Measurements from ENCODE around the gene HIVEP1. TPM values are rescaled to one million over a fixed set of nuclear protein-coding genes. Genes with fewer than 3 reads are reported as not detected.
A peak's percentile ranks its signal among the peaks of the same experiment; 100 is the strongest.
"Not testable (repeated sequence)": the region's sequence is repeated elsewhere in the genome, so short reads cannot be mapped to it uniquely, and the experiment has no call there.

Gene HIVEP1
- total RNA-seq, 1 donor from 2014 or later: 22.8 TPM

GRCh38 chr6:12105271-12105670 is 93.2 kb downstream of the HIVEP1 start:
- DNase-seq (no peak), ATAC-seq (no peak)
- H3K9me3 ChIP-seq: no peaks in the 10 kb centered on the region
- no peaks in the 10 kb centered on the region for H3K27me3 ChIP-seq (ENCODE audit: low read depth)
- H3K4me3 ChIP-seq: no peak overlapping the region
- peaks cover 6% of the 10 kb centered on the region for H3K36me3 ChIP-seq
- no peak overlapping the region for H3K27ac ChIP-seq
- H3K4me1 ChIP-seq: no peaks in the 10 kb centered on the region
- no peak for TF ChIP-seq CTCF (IDR thresholded peaks at IDR 0.05)
- intact Hi-C loops (cut with DNase I): no loop called here

GRCh38 chr6:12108376-12108775 is 96.3 kb downstream of the HIVEP1 start:
- DNase-seq; ATAC-seq; H3K9me3 ChIP-seq; H3K27ac ChIP-seq; H3K27me3 ChIP-seq (ENCODE audit: low read depth); intact Hi-C loops (cut with DNase I); H3K4me1 ChIP-seq; H3K4me3 ChIP-seq: not testable (repeated sequence)
- peaks cover 11% of the 10 kb centered on the region for H3K36me3 ChIP-seq

- TF ChIP-seq CTCF (IDR thresholded peaks at IDR 0.05): no peak
- H3K27ac ChIP-seq: no peak overlapping the region
- intact Hi-C loops (cut with DNase I): no loop called here
- no peak overlapping the region for H3K4me3 ChIP-seq
- peaks cover 4% of the 10 kb centered on the region for H3K4me1 ChIP-seq
- peak; percentile 24 to 30 for ATAC-seq
- H3K9me3 ChIP-seq: no peaks in the 10 kb centered on the region
- no peak for DNase-seq
- no peaks in the 10 kb centered on the region for H3K27me3 ChIP-seq (ENCODE audit: low read depth)
- peaks cover 11% of the 10 kb centered on the region for H3K36me3 ChIP-seq
Measured at GRCh38 chr6:12110523-12111362, 98.6 kb downstream of the HIVEP1 start.

DNA sequence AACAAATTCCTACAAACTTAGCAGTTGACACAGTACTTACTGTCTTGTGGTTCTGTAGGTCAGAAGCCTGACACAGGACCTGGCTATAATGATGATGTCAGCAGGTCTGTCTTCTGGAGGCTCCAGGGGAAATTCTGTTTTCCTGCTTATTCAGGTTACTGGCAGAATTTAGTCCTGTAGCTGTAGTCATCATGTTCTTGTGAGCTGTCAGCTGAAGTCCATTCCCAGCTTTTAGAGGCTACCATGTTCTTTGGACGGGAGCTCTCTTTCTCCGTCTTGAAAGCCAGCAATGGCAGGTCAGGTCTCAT is 99.2 kb downstream of the HIVEP1 start:
- ATAC-seq (no peak), DNase-seq (no peak)
- peaks cover 11% of the 10 kb centered on the region for H3K36me3 ChIP-seq
- TF ChIP-seq CTCF (IDR thresholded peaks at IDR 0.05): no peak
- H3K27me3 ChIP-seq (ENCODE audit: low read depth): no peaks in the 10 kb centered on the region
- H3K4me1 ChIP-seq: peaks cover 4% of the 10 kb centered on the region
- no peak overlapping the region for H3K27ac ChIP-seq
- intact Hi-C loops (cut with DNase I): no loop called here
- no peaks in the 10 kb centered on the region for H3K9me3 ChIP-seq
- no peak overlapping the region for H3K4me3 ChIP-seq

- Histone ChIP-seq H3K27me3 (ENCODE audit: low read depth) (no peaks in the 10 kb centered on the region), H3K36me3 (peaks cover 11% of the 10 kb centered on the region), H3K9me3 (peaks cover 5% of the 10 kb centered on the region), H3K27ac (no peak overlapping the region), H3K4me3 (no peak overlapping the region), H3K4me1 (peaks cover 4% of the 10 kb centered on the region)
- TF ChIP-seq CTCF (IDR thresholded peaks at IDR 0.05): no peak
- ATAC-seq: peak in 1 of 2 donors; percentile 28
- no peak for DNase-seq
- intact Hi-C loops (cut with DNase I): no loop called here
Measured at GRCh38 chr6:12112540-12113189, 100.6 kb downstream of the HIVEP1 start.

DNA sequence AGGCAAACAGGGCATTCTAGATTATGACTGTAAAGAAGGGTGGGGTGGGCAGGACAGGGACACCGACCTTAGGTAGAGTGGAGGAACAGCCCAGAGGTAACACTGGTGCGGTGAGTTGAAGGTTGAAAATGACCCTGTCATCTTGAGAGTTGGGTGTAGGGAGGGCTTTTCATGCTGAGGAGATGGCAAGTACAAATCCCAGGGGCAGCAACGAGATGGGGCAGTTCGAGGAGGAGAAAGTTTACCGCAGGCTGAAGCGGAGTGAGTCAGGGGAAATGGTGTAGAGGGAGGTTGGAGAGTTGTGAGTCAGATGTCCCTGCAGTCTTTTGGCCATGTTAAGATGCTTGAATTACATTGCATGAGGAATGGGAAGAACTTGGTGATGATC is 101.1 kb downstream of the HIVEP1 start:
- no peak for TF ChIP-seq CTCF (IDR thresholded peaks at IDR 0.05)
- Histone ChIP-seq H3K27ac (no peak overlapping the region), H3K4me3 (no peak overlapping the region), H3K9me3 (peaks cover 5% of the 10 kb centered on the region), H3K4me1 (peaks cover 4% of the 10 kb centered on the region), H3K27me3 (ENCODE audit: low read depth) (no peaks in the 10 kb centered on the region), H3K36me3 (peaks cover 11% of the 10 kb centered on the region)
- ATAC-seq (peak in 1 of 2 donors; percentile 16), DNase-seq (no peak)
- intact Hi-C loops (cut with DNase I): no loop called here

Measured in lower lobe of right lung (tissue), 2 donors.